GM19467 (cell line): ENCODE data around the gene NCR1.
"Not testable (repeated sequence)": the region's sequence is repeated elsewhere in the genome, so short reads cannot be mapped to it uniquely, and the experiment has no call there.

Experiments used
- ATAC-seq: cut with Tn5 transposase; IDR thresholded peaks from one replicate; pipeline ENCODE4 v1.9.1; 2021; ENCODE audit warnings: mild to moderate bottlenecking, moderate library complexity; ENCODE audit not compliant: unreplicated experiment

The NCR1 gene

GRCh38 chr19:54906819-54907218 is 871 bp downstream of the NCR1 start:
- ATAC-seq: no peak

- ATAC-seq: not testable (repeated sequence)
Measured at GRCh38 chr19:54907899-54908298, 2.0 kb downstream of the NCR1 start.

GRCh38 chr19:54916822-54917221 is 10.9 kb downstream of the NCR1 start:
- ATAC-seq: no peak

- no peak for ATAC-seq
Measured at GRCh38 chr19:54918499-54918898, 12.6 kb downstream of the NCR1 start.

GRCh38 chr19:54919646-54920563 is 14.0 kb downstream of the NCR1 start:
- ATAC-seq: not testable (repeated sequence)

GRCh38 chr19:54921082-54921481 is 15.1 kb downstream of the NCR1 start:
- ATAC-seq: no peak

- no peak for ATAC-seq
Measured at GRCh38 chr19:54923276-54923675, 17.3 kb downstream of the NCR1 start.

- no peak for ATAC-seq
Measured at GRCh38 chr19:54928299-54928698, 22.4 kb downstream of the NCR1 start.

GRCh38 chr19:54937926-54938325 is 32.0 kb downstream of the NCR1 start:
- no peak for ATAC-seq

- ATAC-seq: no peak
Measured at GRCh38 chr19:54938906-54939305, 33.0 kb downstream of the NCR1 start.

- not testable (repeated sequence) for ATAC-seq
Measured at GRCh38 chr19:54939538-54939937, 33.6 kb downstream of the NCR1 start.

- ATAC-seq: not testable (repeated sequence)
Measured at GRCh38 chr19:54943772-54944361, 37.9 kb downstream of the NCR1 start.

- no peak for ATAC-seq
Measured at GRCh38 chr19:54947381-54947780, 41.4 kb downstream of the NCR1 start, which contains the start of gene NLRP7. Gene NLRP7, minus strand, starts transcription at chr19:54947530.

GRCh38 chr19:54949412-54949811 is 43.5 kb downstream of the NCR1 start:
- ATAC-seq: no peak

GRCh38 chr19:54950580-54950979 is 44.6 kb downstream of the NCR1 start:
- ATAC-seq: not testable (repeated sequence)

GRCh38 chr19:54952591-54953344 is 46.8 kb downstream of the NCR1 start:
- no peak for ATAC-seq

- ATAC-seq: not testable (repeated sequence)
Measured at GRCh38 chr19:54953345-54953713, 47.4 kb downstream of the NCR1 start.

GRCh38 chr19:54955376-54955775 is 49.4 kb downstream of the NCR1 start:
- no peak for ATAC-seq

GRCh38 chr19:54959840-54960239 is 53.9 kb downstream of the NCR1 start:
- no peak for ATAC-seq
